B cell (primary cell): Measurements from ENCODE around the gene HECTD2. TPM values are rescaled to one million over a fixed set of nuclear protein-coding genes. Genes with fewer than 3 reads are reported as not detected.

Experiments
- ATAC-seq: fragments of 200-7000 bp; cut with Tn5 transposase; one replicate; pipeline ENCODE4 v1.10.0; 2021; ENCODE audit warnings: low read depth, mild to moderate bottlenecking, moderate number of reproducible peaks, moderate library complexity
- CTCF ChIA-PET: fragments of 350-600 bp; sonication (Branson Sonifier 250); formaldehyde crosslinking; loops from one replicate; lab custom pipeline; 2021; ENCODE audit warnings: antibody characterized with exemption, inconsistent platforms; lab: Charles Lee
- POLR2A ChIA-PET: fragments of 350-600 bp; sonication (Branson Sonifier 250); formaldehyde crosslinking; loops from one replicate; lab custom pipeline; 2021; ENCODE audit warnings: antibody characterized with exemption; lab: Charles Lee
- DNase-seq: peaks from one replicate; pipeline ENCODE4 v3.0.0; 2013
- H2AFZ ChIP-seq: 2 replicates; pipeline ENCODE4 v1.6.1; 2012; ENCODE audit warnings: mild to moderate bottlenecking, low read depth, low read length; ENCODE audit not compliant: insufficient read depth, poor library complexity, severe bottlenecking
- H3K27ac ChIP-seq, 2 donors: 1 replicate in 1 of 2; 2 replicates in 1 of 2; pipeline ENCODE4 v1.5.1; 2012 to 2013; ENCODE audit warnings: low read length in 2 of 2, mild to moderate bottlenecking in 2 of 2, moderate library complexity in 1 of 2
- H3K27me3 ChIP-seq, 4 experiments: fragments of 200-600 bp in 1 of 4; sonication (generic) in 1 of 4; replicated peaks in 1 of 4; 1 replicate in 2 of 4; 2 replicates in 2 of 4; pipeline versions ENCODE4 v1.6.1 to v1.7.0; 2013 to 2016; ENCODE audit warnings: low read length in 3 of 4, mild to moderate bottlenecking in 2 of 4, mixed read lengths in 1 of 4, moderate library complexity in 1 of 4; ENCODE audit not compliant: insufficient read depth in 4 of 4, control insufficient read depth in 3 of 4; ENCODE audit errors: control extremely low read depth in 1 of 4
- H3K36me3 ChIP-seq, 2 experiments: replicated peaks in 1 of 2; 1 replicate in 1 of 2; 2 replicates in 1 of 2; pipeline versions ENCODE4 v1.6.1 to v1.7.1; 2013; ENCODE audit warnings: low read length in 1 of 2; ENCODE audit not compliant: insufficient read depth in 2 of 2, control insufficient read depth in 1 of 2; ENCODE audit errors: control extremely low read depth in 1 of 2, extremely low read depth in 1 of 2
- H3K4me1 ChIP-seq, 2 donors: fragments of 200-600 bp in 1 of 2; sonication (generic) in 1 of 2; 1 replicate in 1 of 2; 2 replicates in 1 of 2; pipeline versions ENCODE4 v1.5.1 to v1.6.1; 2013 to 2017; ENCODE audit warnings: low read length in 2 of 2; ENCODE audit not compliant: control insufficient read depth in 2 of 2, insufficient read depth in 2 of 2
- H3K4me2 ChIP-seq: replicated peaks from 2 replicates; pipeline ENCODE3; 2012; ENCODE audit warnings: mild to moderate bottlenecking, low read depth, low read length; ENCODE audit not compliant: poor library complexity, severe bottlenecking
- H3K4me3 ChIP-seq, 5 experiments: fragments of 200-600 bp in 1 of 5; sonication (generic) in 1 of 5; 1 replicate in 3 of 5; 2 replicates in 2 of 5; pipeline versions ENCODE4 v1.5.1 to v1.7.0; 2011 to 2016; ENCODE audit warnings: low read length in 4 of 5, mild to moderate bottlenecking in 4 of 5, low read depth in 2 of 5, control low read depth in 1 of 5, moderate library complexity in 1 of 5; ENCODE audit not compliant: insufficient read depth in 1 of 5; ENCODE audit errors: control extremely low read depth in 1 of 5, extremely low read depth in 1 of 5
- H3K79me2 ChIP-seq: fragments of 200-600 bp; sonication (generic); one replicate; pipeline ENCODE4 v1.6.0; 2016; ENCODE audit warnings: low read length; ENCODE audit not compliant: control insufficient read depth, insufficient read depth
- H3K9ac ChIP-seq: fragments of 200-600 bp; sonication (generic); 2 replicates; pipeline ENCODE4 v1.6.1; 2017; ENCODE audit warnings: mild to moderate bottlenecking, low read length, moderate library complexity
- H3K9me3 ChIP-seq, 3 donors: one replicate each; pipeline versions ENCODE4 v1.6.1 to v1.7.1; 2013; ENCODE audit warnings: low read length in 2 of 3; ENCODE audit not compliant: control insufficient read depth in 2 of 3, insufficient read depth in 1 of 3; ENCODE audit errors: control extremely low read depth in 1 of 3
- H4K20me1 ChIP-seq: 2 replicates; pipeline ENCODE4 v1.6.0; 2012; ENCODE audit warnings: mild to moderate bottlenecking, low read length; ENCODE audit not compliant: insufficient read depth, control insufficient read depth, poor library complexity, severe bottlenecking
- H3K27ac Mint-ChIP-seq: one replicate; pipeline ENCODE4 v1.8.0; 2021; ENCODE audit warnings: mixed read lengths
- H3K27me3 Mint-ChIP-seq: one replicate; pipeline ENCODE4 v1.8.0; 2021; ENCODE audit warnings: mixed read lengths
- H3K4me1 Mint-ChIP-seq: one replicate; pipeline ENCODE4 v1.8.0; 2021; ENCODE audit warnings: mixed read lengths
- H3K4me3 Mint-ChIP-seq: one replicate; pipeline ENCODE4 v1.8.0; 2021; ENCODE audit warnings: mixed read lengths
- H3K9me3 Mint-ChIP-seq: one replicate; pipeline ENCODE4 v1.8.0; 2022; ENCODE audit warnings: mixed read lengths; ENCODE audit not compliant: insufficient read depth
- CTCF ChIP-seq: fragments of 200-600 bp; IDR thresholded peaks from one replicate; pipeline ENCODE4 v1.8.0; 2022; ENCODE audit warnings: antibody characterized with exemption, mild to moderate bottlenecking
- EZH2 ChIP-seq: IDR thresholded peaks from 2 replicates; pipeline ENCODE4 v1.6.1; 2012; ENCODE audit warnings: borderline replicate concordance, low read depth, mild to moderate bottlenecking, moderate library complexity, low read length; ENCODE audit not compliant: insufficient read depth, poor library complexity, severe bottlenecking
- WGBS: methylation state at CpG from one replicate; pipeline ENCODE4 v1.1.5; 2013; ENCODE audit warnings: missing lambda C conversion rate; ENCODE audit not compliant: insufficient coverage; 5-methylcytosine and 5-hydroxymethylcytosine counted together
- intact Hi-C: fragments of 100-400 bp; cut with micrococcal nuclease; formaldehyde crosslinking; loops from one replicate; pipeline ENCODE4 v1.10.0; 2022
- polyA plus RNA-seq: library from polyadenylated mRNA; depleted of rRNA; stranded (reverse); fragments of >200 nt; gene quantifications from 2 replicates; pipeline ENCODE4 v1.2.3, GENCODE V29; 2012
- total RNA-seq, 2 donors: library from RNA; stranded (reverse); fragments of 120-200 nt in 1 of 2; gene quantifications; 1 replicate in 1 of 2; 2 replicates in 1 of 2; pipeline versions ENCODE4 v1.2.3 to v1.2.4, GENCODE V29; 2013 to 2022

HECTD2 gene
- total and polyA plus RNA-seq, 2 donors (not counting 1 experiment from before 2014, with no cell fraction given), result 2.9 to 7.9 TPM

GRCh38 chr10:91412354-91413087 is 2.4 kb downstream of the HECTD2 start:
- intact Hi-C loops, result loop anchor here (5.0 to 10.0 kb wide), 6 partner anchors 190 to 1998 kb away; partner anchors contain the start of genes EXOC6, IFIT5, KIF20B and PCGF5
- POLR2A ChIA-PET, result interaction anchor here (0.6 kb wide), 1 partner anchor 427 kb away, joined by 4 read pairs; no protein-coding TSS in a partner anchor
- peaks cover 16% of the 10 kb centered on the region for H3K4me1 Mint-ChIP-seq
- H3K4me1 ChIP-seq, result peaks cover 8 to 13% of the 10 kb centered on the region in 2 donors
- H3K79me2 ChIP-seq, result peaks cover 33% of the 10 kb centered on the region
- H3K27me3 ChIP-seq, result no peaks in the 10 kb centered on the region
- no peak overlapping the region for H3K4me3 Mint-ChIP-seq
- no peaks in the 10 kb centered on the region for H3K27me3 Mint-ChIP-seq
- no peaks in the 10 kb centered on the region for H3K9me3 ChIP-seq
- ATAC-seq (no peak), DNase-seq (no peak)
- H3K9me3 Mint-ChIP-seq, result no peaks in the 10 kb centered on the region
- CTCF ChIA-PET, result no interaction called here
- H3K9ac ChIP-seq, result no peak overlapping the region
- H4K20me1 ChIP-seq, result no peaks in the 10 kb centered on the region
- H3K36me3 ChIP-seq, result no peaks in the 10 kb centered on the region
- TF ChIP-seq EZH2 (no peak), CTCF (no peak)
- WGBS, result no CpG with 5 or more reads among the region's 4 CpGs
- no peak overlapping the region for H3K4me3 ChIP-seq
- no peak overlapping the region for H2AFZ ChIP-seq
- H3K27ac ChIP-seq, result no peak overlapping the region
- no peak overlapping the region for H3K27ac Mint-ChIP-seq
- H3K4me2 ChIP-seq, result no peak overlapping the region

GRCh38 chr10:91415816-91416215 is 5.7 kb downstream of the HECTD2 start:
- no peaks in the 10 kb centered on the region for H3K27me3 Mint-ChIP-seq
- H3K4me3 Mint-ChIP-seq, result no peak overlapping the region
- H3K27ac Mint-ChIP-seq, result no peak overlapping the region
- H3K36me3 ChIP-seq, result no peaks in the 10 kb centered on the region
- H3K4me1 ChIP-seq, result peaks cover 4 to 6% of the 10 kb centered on the region in 2 donors
- ChIA-PET CTCF (no interaction called here), POLR2A (no interaction called here)
- intact Hi-C loops, result loop anchor here (10.0 kb wide), 3 partner anchors 311 to 2001 kb away; partner anchors contain the start of genes IFIT5 and KIF20B
- TF ChIP-seq EZH2 (no peak), CTCF (no peak)
- no peak overlapping the region for H3K4me3 ChIP-seq
- no peaks in the 10 kb centered on the region for H4K20me1 ChIP-seq
- H2AFZ ChIP-seq, result no peak overlapping the region
- no peaks in the 10 kb centered on the region for H3K9me3 ChIP-seq
- ATAC-seq (no peak), DNase-seq (no peak)
- no peaks in the 10 kb centered on the region for H3K9me3 Mint-ChIP-seq
- WGBS, result no CpG with 5 or more reads among the region's 3 CpGs
- no peaks in the 10 kb centered on the region for H3K27me3 ChIP-seq
- no peak overlapping the region for H3K4me2 ChIP-seq
- H3K9ac ChIP-seq, result no peak overlapping the region
- peaks cover 9% of the 10 kb centered on the region for H3K4me1 Mint-ChIP-seq
- no peak overlapping the region for H3K27ac ChIP-seq
- peaks cover 33% of the 10 kb centered on the region for H3K79me2 ChIP-seq
